GM06990 (cell line): ENCODE data around the gene TTC27.

Experiments used
- DNase-seq: peaks from one replicate; pipeline ENCODE4 v3.0.0-alpha.2; 2011; ENCODE audit not compliant: insufficient read length; ENCODE audit errors: extremely low read depth
- H3K27me3 ChIP-seq: replicated peaks from 2 replicates; pipeline ENCODE4 v1.6.0; 2011; ENCODE audit warnings: low read length; ENCODE audit not compliant: control insufficient read depth, insufficient read depth
- H3K36me3 ChIP-seq: 2 replicates; pipeline ENCODE4 v1.5.1; 2011; ENCODE audit warnings: low read length; ENCODE audit not compliant: control insufficient read depth, insufficient read depth
- H3K4me3 ChIP-seq: replicated peaks from 2 replicates; pipeline ENCODE4 v1.5.1; 2011; ENCODE audit warnings: low read depth, mild to moderate bottlenecking, control low read depth, low read length
- CTCF ChIP-seq: IDR thresholded peaks from 2 replicates; pipeline ENCODE4 v1.5.1; 2011; ENCODE audit warnings: low read length, control low read depth, mild to moderate bottlenecking, inconsistent platforms; ENCODE audit not compliant: insufficient read depth, poor library complexity, severe bottlenecking

TTC27 gene

DNA sequence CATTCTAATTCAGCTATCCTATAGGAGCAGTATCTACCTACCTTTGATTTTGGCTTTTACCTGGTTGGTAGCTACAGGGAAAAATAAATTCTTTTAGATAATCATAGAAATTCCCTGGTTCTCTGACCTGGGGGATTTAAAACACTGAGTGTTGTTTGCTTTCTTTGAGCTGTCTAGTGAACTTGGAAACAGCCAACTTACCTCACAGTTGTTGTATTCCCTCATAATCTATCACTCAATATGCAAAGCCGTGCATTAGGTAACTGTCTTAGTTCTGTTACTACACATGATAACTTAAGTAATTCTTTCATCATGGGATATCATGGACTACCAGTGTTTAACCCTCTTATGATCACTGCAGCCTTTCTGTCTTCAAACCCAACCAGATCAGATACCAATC lies 127.8 kb downstream of the TTC27 start:
- Histone ChIP-seq H3K27me3 (no peaks in the 10 kb centered on the region), H3K36me3 (no peaks in the 10 kb centered on the region)
- DNase-seq, result no peak

DNA sequence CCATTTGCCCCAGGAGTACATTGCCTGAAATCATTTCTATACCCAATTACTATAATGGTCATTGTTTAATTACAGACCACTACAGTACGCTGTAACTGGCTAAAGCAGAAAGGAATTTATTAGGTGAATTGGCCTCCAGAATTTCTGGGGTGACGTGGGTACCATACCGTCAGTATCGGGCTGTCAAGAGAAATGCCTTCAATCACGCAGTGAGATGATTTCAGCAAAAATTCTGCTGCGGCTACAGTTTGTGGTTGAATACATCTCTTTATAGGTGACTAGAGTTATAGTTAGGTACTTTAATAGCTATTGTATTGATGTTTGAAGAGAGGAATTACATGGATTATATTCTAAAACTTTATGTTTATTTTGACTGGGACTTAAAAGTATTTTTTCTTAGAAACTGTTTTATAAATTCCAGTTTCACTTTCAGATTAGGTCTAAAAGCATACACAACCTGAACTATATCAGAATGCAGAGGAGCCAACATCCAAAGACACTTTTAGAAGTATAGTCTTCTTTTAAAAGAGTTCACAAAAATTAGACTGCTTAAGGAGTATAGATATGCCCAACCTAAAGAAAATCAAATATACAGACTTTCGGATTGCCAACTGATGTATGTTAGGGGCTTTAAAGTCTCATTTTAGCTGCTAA lies 128.4 kb downstream of the TTC27 start:
- no peak for DNase-seq
- no peak overlapping the region for H3K4me3 ChIP-seq
- no peaks in the 10 kb centered on the region for H3K27me3 ChIP-seq
- no peak for TF ChIP-seq CTCF
- no peaks in the 10 kb centered on the region for H3K36me3 ChIP-seq

More for the DNA sequence above, 127.8 kb downstream of the TTC27 start:
- TF ChIP-seq CTCF, result no peak
- H3K4me3 ChIP-seq, result no peak overlapping the region

DNA sequence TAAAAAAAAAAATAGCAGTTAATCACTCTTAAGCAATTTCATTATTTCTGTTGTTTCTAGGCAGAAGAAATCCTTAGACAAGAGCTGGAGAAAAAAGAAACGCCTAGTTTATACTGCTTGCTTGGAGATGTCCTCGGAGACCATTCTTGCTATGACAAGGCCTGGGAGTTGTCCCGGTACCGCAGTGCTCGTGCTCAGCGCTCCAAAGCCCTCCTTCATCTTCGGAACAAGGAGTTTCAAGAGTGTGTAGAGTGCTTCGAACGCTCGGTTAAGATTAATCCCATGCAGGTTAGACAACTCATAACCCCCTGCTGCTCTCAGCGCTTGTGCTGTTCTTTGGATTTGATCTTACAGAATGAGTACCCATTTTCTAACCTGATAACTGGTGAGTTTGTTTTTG lies 130.4 kb downstream of the TTC27 start:
- no peaks in the 10 kb centered on the region for H3K36me3 ChIP-seq

DNA sequence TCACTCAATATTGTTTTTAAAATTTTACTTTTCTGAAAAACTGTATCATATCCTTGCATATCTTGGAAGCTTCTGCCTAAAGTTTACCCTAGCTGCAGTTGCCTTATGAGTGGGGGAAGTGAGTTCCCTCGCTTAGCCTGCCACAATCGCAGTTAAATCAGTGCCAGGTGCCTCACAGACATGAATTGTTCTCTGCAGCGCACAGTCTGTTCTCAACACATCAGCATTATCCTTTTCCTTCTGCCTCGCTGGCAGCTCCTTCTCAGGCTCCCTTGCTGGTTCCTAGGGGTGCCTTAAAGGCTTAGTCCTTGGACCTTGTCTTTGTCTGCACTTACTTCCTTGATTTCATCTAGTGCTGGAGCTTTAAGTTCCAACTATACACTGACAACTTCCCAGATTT lies 132.8 kb downstream of the TTC27 start:
- no peak for TF ChIP-seq CTCF

More for the DNA sequence above, 130.4 kb downstream of the TTC27 start:
- DNase-seq, result no peak
- Histone ChIP-seq H3K27me3 (no peaks in the 10 kb centered on the region), H3K4me3 (no peak overlapping the region)
- TF ChIP-seq CTCF, result no peak

DNA sequence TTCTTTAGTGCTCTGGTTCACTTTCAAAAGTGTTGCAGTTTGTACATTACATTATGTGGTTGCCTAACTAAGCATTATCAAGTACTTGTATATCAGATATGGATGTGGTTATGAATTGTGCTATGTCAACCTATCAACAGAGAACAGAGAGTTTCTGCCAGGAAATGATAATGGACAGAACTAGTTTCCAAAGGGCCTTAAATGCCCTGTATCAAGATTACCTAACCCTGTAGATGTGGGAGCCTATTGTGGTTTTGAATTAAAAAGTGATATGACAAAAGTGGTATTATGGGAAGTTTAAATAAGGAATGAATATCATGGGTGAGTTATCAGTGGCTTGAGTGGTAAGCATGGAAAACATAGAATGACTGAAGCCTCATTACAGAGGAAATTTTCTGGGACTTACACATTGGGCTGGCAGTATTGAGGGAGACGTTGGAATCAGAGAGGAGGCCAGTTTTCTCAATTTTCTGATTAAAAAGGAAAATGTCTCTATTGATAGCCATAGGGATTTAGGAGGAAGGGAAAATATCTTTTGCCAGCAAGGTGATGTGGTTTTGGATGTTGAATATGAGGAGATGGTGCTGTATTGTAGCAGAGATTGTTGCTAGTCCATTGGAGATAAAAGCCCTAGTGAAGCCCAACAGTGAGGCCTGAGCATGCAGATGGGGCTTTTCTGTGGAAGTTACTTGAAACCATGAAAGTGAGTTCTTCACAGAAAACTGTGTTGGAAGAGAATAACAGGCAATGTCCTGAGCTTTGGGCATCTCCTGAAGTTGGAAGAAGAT lies 140.7 kb downstream of the TTC27 start:
- no peak for DNase-seq
- TF ChIP-seq CTCF, result no peak
- H3K27me3 ChIP-seq, result no peaks in the 10 kb centered on the region
- no peak overlapping the region for H3K4me3 ChIP-seq
- no peaks in the 10 kb centered on the region; the same call in 1 of the 2 replicates for H3K36me3 ChIP-seq

More for the DNA sequence above, 132.8 kb downstream of the TTC27 start:
- Histone ChIP-seq H3K36me3 (no peaks in the 10 kb centered on the region; the same call in 1 of the 2 replicates), H3K4me3 (no peak overlapping the region), H3K27me3 (no peaks in the 10 kb centered on the region)
- DNase-seq, result no peak
